Upper lobe of left lung (tissue), 4 donors: ENCODE data around the gene CD96.

ENCODE experiments used
- CTCF ChIP-seq, 6 experiments: fragments of 450-650 bp in 4 of 6; fragments of 200-600 bp in 2 of 6; sonication (generic) in 2 of 6; IDR thresholded peaks; one replicate each; pipeline ENCODE4 v1.5.1; 2016 to 2019; ENCODE audit warnings: antibody characterized with exemption in 6 of 6
- POLR2A ChIP-seq, 4 donors: fragments of 450-650 bp; IDR thresholded peaks; one replicate each; pipeline ENCODE4 v1.5.1; 2016 to 2017; ENCODE audit warnings: antibody characterized with exemption in 4 of 4, mild to moderate bottlenecking in 2 of 4
- POLR2AphosphoS5 ChIP-seq, 2 donors: sonication (generic); formaldehyde crosslinking; IDR thresholded peaks; one replicate each; pipeline ENCODE4 v1.5.1; 2017; ENCODE audit warnings: antibody characterized with exemption in 2 of 2

- TF ChIP-seq CTCF (IDR thresholded peaks at IDR 0.05), result no peak
- TF ChIP-seq POLR2AphosphoS5 (IDR thresholded peaks at IDR 0.05), result no peak
- TF ChIP-seq POLR2A (IDR thresholded peaks at IDR 0.05), result no peak
Observed at GRCh38 chr3:111648991-111649579, 107.1 kb downstream of the CD96 start.
